Gastrocnemius medialis (tissue), 4 donors: Measurements from ENCODE around the gene TBC1D32. TPM values are rescaled to one million over a fixed set of nuclear protein-coding genes. Genes with fewer than 3 reads are reported as not detected.
A peak's percentile ranks its signal among the peaks of the same experiment; 100 is the strongest.

Experiments
- ATAC-seq, 2 donors: fragments of 150-250 bp; one replicate each; pipeline ENCODE4 v1.9.1; 2016
- DNase-seq, 2 donors: peaks; one replicate each; pipeline ENCODE4 v3.0.0-alpha.2; 2019
- H3K27ac ChIP-seq, 4 donors: fragments of 200-600 bp; sonication (generic); 1 replicate in 1 of 4; 2 replicates in 3 of 4; pipeline ENCODE4 v1.5.1; 2016 to 2018; ENCODE audit warnings: mild to moderate bottlenecking in 2 of 4, moderate library complexity in 1 of 4
- H3K27me3 ChIP-seq, 3 donors: fragments of 200-600 bp; sonication (generic) in 2 of 3; 1 replicate in 1 of 3; 2 replicates in 2 of 3; pipeline versions ENCODE4 v1.5.1 to v1.6.0; 2016 to 2019; ENCODE audit warnings: mild to moderate bottlenecking in 1 of 3, moderate library complexity in 1 of 3
- H3K36me3 ChIP-seq, 2 donors: fragments of 200-600 bp; sonication (generic) in 1 of 2; one replicate each; pipeline ENCODE4 v1.5.1; 2017 to 2018
- H3K4me1 ChIP-seq, 2 donors: fragments of 200-600 bp; sonication (generic) in 1 of 2; one replicate each; pipeline ENCODE4 v1.5.1; 2016 to 2017; ENCODE audit warnings: mild to moderate bottlenecking in 2 of 2
- H3K4me3 ChIP-seq, 4 donors: fragments of 200-600 bp; sonication (generic) in 3 of 4; 1 replicate in 1 of 4; 2 replicates in 3 of 4; pipeline ENCODE4 v1.5.1; 2016 to 2019; ENCODE audit warnings: mild to moderate bottlenecking in 2 of 4
- H3K9me3 ChIP-seq, 3 donors: fragments of 200-600 bp; sonication (generic) in 2 of 3; 1 replicate in 1 of 3; 2 replicates in 2 of 3; pipeline ENCODE4 v1.5.1; 2016 to 2019
- CTCF ChIP-seq, 5 experiments: fragments of 450-650 bp in 3 of 5; fragments of 200-600 bp in 2 of 5; sonication (generic) in 2 of 5; IDR thresholded peaks in 4 of 5; conservative IDR thresholded peaks in 1 of 5; 1 replicate in 4 of 5; 2 replicates in 1 of 5; pipeline ENCODE4 v1.5.1; 2016 to 2019; ENCODE audit warnings: antibody characterized with exemption in 5 of 5, mild to moderate bottlenecking in 3 of 5, moderate library complexity in 3 of 5
- POLR2A ChIP-seq, 2 donors: fragments of 450-650 bp; IDR thresholded peaks; one replicate each; pipeline ENCODE4 v1.6.1; 2017; ENCODE audit warnings: antibody characterized with exemption in 2 of 2, mild to moderate bottlenecking in 2 of 2, moderate library complexity in 2 of 2
- in situ Hi-C, 4 donors: fragments of 200-750 bp; cut with MboI; loops; one replicate each; pipeline versions ENCODE4 v1.15.0 to v1.8.0; 2017; ENCODE audit warnings: low sequenced_read_pairs in 4 of 4
- intact Hi-C: fragments of 100-400 bp; cut with DNase I; formaldehyde crosslinking; loops from one replicate; pipeline ENCODE4 v1.15.1; 2023; ENCODE audit warnings: low total_unique reads
- total RNA-seq, 4 donors: library from RNA; depleted of rRNA; stranded (reverse); fragments of >200 nt; gene quantifications; one replicate each; pipeline versions ENCODE4 v1.1.0 to v1.2.3, GENCODE V29; 2016

Gene TBC1D32
- total RNA-seq, 4 donors from 2014 or later: 0.07 to 1.2 (median 0.43) TPM

GRCh38 chr6:121333196-121333595 lies 1.1 kb downstream of the TBC1D32 start:
- ATAC-seq (no peak), DNase-seq (no peak)
- Histone ChIP-seq H3K27ac (no peak overlapping the region), H3K36me3 (no peaks in the 10 kb centered on the region), H3K27me3 (no peaks in the 10 kb centered on the region), H3K4me3 (no peak overlapping the region), H3K4me1 (peaks cover 4 to 5% of the 10 kb centered on the region in 2 donors), H3K9me3 (no peaks in the 10 kb centered on the region)
- no peak for TF ChIP-seq CTCF (IDR thresholded peaks at IDR 0.05 in 4 of 5, conservative IDR thresholded peaks at IDR 0.05 in 1 of 5)
- TF ChIP-seq POLR2A (IDR thresholded peaks at IDR 0.05): no peak
- intact Hi-C loops: no loop called here
- in situ Hi-C loops: no loop called here

DNA sequence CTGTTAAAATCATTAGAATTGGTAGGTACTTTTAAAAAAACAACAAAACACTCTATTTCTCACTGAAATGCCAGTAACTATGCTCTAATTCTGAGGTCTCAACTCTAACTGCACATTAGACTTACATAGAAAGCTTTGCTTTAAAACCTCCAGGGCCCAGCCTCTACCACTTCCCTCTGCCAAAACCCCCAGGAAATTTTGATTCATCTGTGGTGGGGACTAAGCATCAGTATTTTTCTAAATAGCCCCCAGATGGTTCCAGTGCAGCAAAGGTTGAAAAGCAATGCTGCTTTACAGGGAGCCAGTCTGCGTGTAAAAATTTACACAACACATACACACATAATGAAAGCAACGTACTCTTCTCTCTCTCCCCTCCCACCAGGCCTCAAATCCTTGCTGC lies 3.8 kb downstream of the TBC1D32 start:
- Histone ChIP-seq H3K4me3 (no peak overlapping the region), H3K9me3 (no peaks in the 10 kb centered on the region), H3K4me1 (peaks cover 4 to 5% of the 10 kb centered on the region in 2 donors), H3K27me3 (no peaks in the 10 kb centered on the region), H3K36me3 (no peaks in the 10 kb centered on the region), H3K27ac (no peak overlapping the region)
- TF ChIP-seq POLR2A (IDR thresholded peaks at IDR 0.05): no peak
- TF ChIP-seq CTCF (IDR thresholded peaks at IDR 0.05 in 4 of 5, conservative IDR thresholded peaks at IDR 0.05 in 1 of 5): no peak
- intact Hi-C loops: no loop called here
- DNase-seq (no peak), ATAC-seq (no peak)
- in situ Hi-C loops: no loop called here

DNA sequence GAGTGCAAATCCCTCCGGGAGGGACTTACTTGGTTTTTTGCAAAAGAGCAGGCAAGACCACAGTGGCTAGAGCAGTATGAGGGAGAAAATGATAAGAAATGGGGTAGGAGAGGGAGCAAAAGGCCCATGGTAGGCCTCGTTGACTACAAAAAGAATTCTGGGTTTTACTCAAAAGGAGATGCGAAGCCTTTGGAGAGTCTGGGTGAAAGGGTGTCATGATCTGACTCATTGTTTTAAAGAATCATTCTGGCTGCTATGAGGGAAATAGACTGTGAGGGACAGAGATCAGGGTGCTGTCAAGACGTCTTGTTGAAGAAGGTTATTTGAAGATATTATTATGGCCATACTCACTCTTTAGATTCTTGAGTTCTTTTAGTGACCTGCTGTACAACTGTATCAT lies 13.0 kb downstream of the TBC1D32 start:
- DNase-seq (no peak), ATAC-seq (no peak)
- Histone ChIP-seq H3K27ac (no peak overlapping the region), H3K36me3 (no peaks in the 10 kb centered on the region), H3K9me3 (no peaks in the 10 kb centered on the region), H3K4me3 (no peak overlapping the region), H3K4me1 (no peaks in the 10 kb centered on the region), H3K27me3 (no peaks in the 10 kb centered on the region)
- TF ChIP-seq CTCF (IDR thresholded peaks at IDR 0.05 in 4 of 5, conservative IDR thresholded peaks at IDR 0.05 in 1 of 5) (no peak), POLR2A (IDR thresholded peaks at IDR 0.05) (no peak)
- intact Hi-C loops (no loop called here), in situ Hi-C loops (no loop called here)

GRCh38 chr6:121319603-121320002 lies 14.7 kb downstream of the TBC1D32 start:
- ATAC-seq (no peak), DNase-seq (no peak)
- in situ Hi-C loops (no loop called here), intact Hi-C loops (no loop called here)
- no peaks in the 10 kb centered on the region for H3K4me1 ChIP-seq
- no peak overlapping the region for H3K27ac ChIP-seq
- no peaks in the 10 kb centered on the region for H3K27me3 ChIP-seq
- TF ChIP-seq POLR2A (IDR thresholded peaks at IDR 0.05) (no peak), CTCF (IDR thresholded peaks at IDR 0.05 in 4 of 5, conservative IDR thresholded peaks at IDR 0.05 in 1 of 5) (no peak)
- no peaks in the 10 kb centered on the region for H3K9me3 ChIP-seq
- no peaks in the 10 kb centered on the region for H3K36me3 ChIP-seq
- H3K4me3 ChIP-seq: no peak overlapping the region

- DNase-seq (no peak), ATAC-seq (no peak)
- in situ Hi-C loops: no loop called here
- Histone ChIP-seq H3K4me3 (no peak overlapping the region), H3K27me3 (no peaks in the 10 kb centered on the region), H3K9me3 (no peaks in the 10 kb centered on the region), H3K4me1 (no peaks in the 10 kb centered on the region), H3K27ac (no peak overlapping the region), H3K36me3 (no peaks in the 10 kb centered on the region)
- TF ChIP-seq POLR2A (IDR thresholded peaks at IDR 0.05): no peak
- peak in 2 of 5 experiments; percentile 3 to 34 for TF ChIP-seq CTCF (IDR thresholded peaks at IDR 0.05 in 4 of 5, conservative IDR thresholded peaks at IDR 0.05 in 1 of 5)
- intact Hi-C loops: no loop called here
Measured at GRCh38 chr6:121319112-121319553, 15.1 kb downstream of the TBC1D32 start.
